ENCODE measurements around the gene CAP2.

DNA sequence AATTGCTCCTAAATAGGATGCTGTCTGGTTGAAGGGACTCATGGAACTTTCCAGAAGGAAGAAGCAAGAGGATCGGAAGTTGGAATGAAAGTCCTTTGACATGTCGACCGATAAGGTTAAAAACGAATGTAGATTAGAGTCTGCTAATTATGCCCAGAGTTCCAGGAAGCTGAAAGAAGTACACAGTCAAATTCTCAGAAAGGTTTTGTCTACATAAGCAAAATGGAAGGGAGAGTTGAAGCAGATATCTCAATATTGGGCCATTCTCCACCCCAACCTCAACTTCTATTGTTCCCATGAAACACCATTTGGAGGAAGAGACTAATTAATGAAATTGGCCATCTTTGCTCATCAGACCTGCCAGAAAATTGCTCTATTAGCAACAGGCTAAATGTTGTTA is 64.0 kb downstream of the CAP2 start:
- TF ChIP-seq, protein P1, sequence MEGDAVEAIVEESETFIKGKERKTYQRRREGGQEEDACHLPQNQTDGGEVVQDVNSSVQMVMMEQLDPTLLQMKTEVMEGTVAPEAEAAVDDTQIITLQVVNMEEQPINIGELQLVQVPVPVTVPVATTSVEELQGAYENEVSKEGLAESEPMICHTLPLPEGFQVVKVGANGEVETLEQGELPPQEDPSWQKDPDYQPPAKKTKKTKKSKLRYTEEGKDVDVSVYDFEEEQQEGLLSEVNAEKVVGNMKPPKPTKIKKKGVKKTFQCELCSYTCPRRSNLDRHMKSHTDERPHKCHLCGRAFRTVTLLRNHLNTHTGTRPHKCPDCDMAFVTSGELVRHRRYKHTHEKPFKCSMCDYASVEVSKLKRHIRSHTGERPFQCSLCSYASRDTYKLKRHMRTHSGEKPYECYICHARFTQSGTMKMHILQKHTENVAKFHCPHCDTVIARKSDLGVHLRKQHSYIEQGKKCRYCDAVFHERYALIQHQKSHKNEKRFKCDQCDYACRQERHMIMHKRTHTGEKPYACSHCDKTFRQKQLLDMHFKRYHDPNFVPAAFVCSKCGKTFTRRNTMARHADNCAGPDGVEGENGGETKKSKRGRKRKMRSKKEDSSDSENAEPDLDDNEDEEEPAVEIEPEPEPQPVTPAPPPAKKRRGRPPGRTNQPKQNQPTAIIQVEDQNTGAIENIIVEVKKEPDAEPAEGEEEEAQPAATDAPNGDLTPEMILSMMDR (IDR thresholded peaks at IDR 0.05) = no peak
- TF ChIP-seq POLR2A (IDR thresholded peaks at IDR 0.05) = no peak

Data from body of pancreas (tissue), 4 donors.